Embryonic facial prominence (tissue), 1 donor: ENCODE results near the gene DYSF.

Source experiments
- DNase-seq: peaks from one replicate; pipeline ENCODE4 v3.0.0-alpha.2; 2016; ENCODE audit errors: extremely low spot score

Gene DYSF

GRCh38 chr2:71725836-71726235, 272.5 kb downstream of the DYSF start:
- DNase-seq = no peak

- no peak for DNase-seq
These were observed 274.2 kb downstream of the DYSF start for GRCh38 chr2:71727562-71727961.

GRCh38 chr2:71728036-71728435, 274.7 kb downstream of the DYSF start:
- DNase-seq = no peak

- no peak for DNase-seq
These were observed 277.5 kb downstream of the DYSF start for GRCh38 chr2:71730785-71731383.

GRCh38 chr2:71734620-71735019, 281.3 kb downstream of the DYSF start:
- no peak for DNase-seq

- DNase-seq = no peak
These were observed 282.3 kb downstream of the DYSF start for GRCh38 chr2:71735676-71736075.
